Trophoblast cell (in vitro differentiated cells and primary cell): ENCODE measurements around the gene MZB1. TPM values are rescaled to one million over a fixed set of nuclear protein-coding genes. Genes with fewer than 3 reads are reported as not detected.

Source experiments
- DNase-seq, 2 donors: peaks; one replicate each; pipeline ENCODE4 v3.0.0-alpha.2; 2016
- H2AFZ ChIP-seq: 2 replicates; pipeline ENCODE4 v1.6.1; 2013; ENCODE audit warnings: low read length, moderate library complexity, mild to moderate bottlenecking; ENCODE audit not compliant: insufficient read depth, poor library complexity
- H2AK5ac ChIP-seq: 2 replicates; pipeline ENCODE4 v1.6.1; 2013; ENCODE audit warnings: mild to moderate bottlenecking, low read length
- H2BK120ac ChIP-seq: 2 replicates; pipeline ENCODE4 v1.6.1; 2013; ENCODE audit warnings: low read length, mild to moderate bottlenecking, moderate library complexity; ENCODE audit not compliant: insufficient read depth, poor library complexity
- H2BK12ac ChIP-seq: 2 replicates; pipeline ENCODE4 v1.6.1; 2013; ENCODE audit warnings: mild to moderate bottlenecking, low read length, moderate library complexity
- H2BK5ac ChIP-seq: 2 replicates; pipeline ENCODE4 v1.6.1; 2013; ENCODE audit warnings: low read length, low read depth, moderate library complexity, mild to moderate bottlenecking; ENCODE audit not compliant: poor library complexity
- H3K14ac ChIP-seq: 2 replicates; pipeline ENCODE4 v1.6.1; 2013; ENCODE audit warnings: mild to moderate bottlenecking, low read length
- H3K18ac ChIP-seq: 2 replicates; pipeline ENCODE4 v1.6.1; 2013; ENCODE audit warnings: mild to moderate bottlenecking, low read length
- H3K23ac ChIP-seq: 2 replicates; pipeline ENCODE4 v1.6.1; 2013; ENCODE audit warnings: low read length
- H3K27ac ChIP-seq: 2 replicates; pipeline ENCODE4 v1.5.1; 2013; ENCODE audit warnings: low read depth, mild to moderate bottlenecking, inconsistent platforms, low read length, moderate library complexity
- H3K27me3 ChIP-seq: 2 replicates; pipeline ENCODE4 v1.6.1; 2013; ENCODE audit warnings: inconsistent platforms, mild to moderate bottlenecking, low read length, moderate library complexity; ENCODE audit not compliant: insufficient read depth
- H3K36me3 ChIP-seq, 2 experiments: 1 replicate in 1 of 2; 2 replicates in 1 of 2; pipeline ENCODE4 v1.6.1; 2013; ENCODE audit warnings: low read length in 2 of 2, mild to moderate bottlenecking in 2 of 2, moderate library complexity in 1 of 2; ENCODE audit not compliant: insufficient read depth in 2 of 2, control insufficient read depth in 1 of 2
- H3K4ac ChIP-seq: 2 replicates; pipeline ENCODE4 v1.6.1; 2013; ENCODE audit warnings: low read depth, mild to moderate bottlenecking, low read length, moderate library complexity
- H3K4me1 ChIP-seq, 2 experiments: 1 replicate in 1 of 2; 2 replicates in 1 of 2; pipeline ENCODE4 v1.6.1; 2013; ENCODE audit warnings: low read length in 2 of 2, mild to moderate bottlenecking in 2 of 2, moderate library complexity in 1 of 2; ENCODE audit not compliant: insufficient read depth in 2 of 2, control insufficient read depth in 1 of 2
- H3K4me2 ChIP-seq: 2 replicates; pipeline ENCODE4 v1.6.1; 2013; ENCODE audit warnings: inconsistent platforms, mild to moderate bottlenecking, low read length, moderate library complexity
- H3K4me3 ChIP-seq: 2 replicates; pipeline ENCODE4 v1.5.1; 2013; ENCODE audit warnings: mild to moderate bottlenecking, low read depth, low read length, inconsistent platforms
- H3K79me1 ChIP-seq: one replicate; pipeline ENCODE4 v1.6.1; 2013; ENCODE audit warnings: low read length
- H3K79me2 ChIP-seq: 2 replicates; pipeline ENCODE4 v1.6.1; 2013; ENCODE audit warnings: low read length, mild to moderate bottlenecking; ENCODE audit not compliant: control insufficient read depth, insufficient read depth, poor library complexity
- H3K9ac ChIP-seq: 2 replicates; pipeline ENCODE4 v1.6.1; 2013; ENCODE audit warnings: mild to moderate bottlenecking, low read length
- H3K9me3 ChIP-seq: 2 replicates; pipeline ENCODE4 v1.6.1; 2013; ENCODE audit warnings: low read depth, mild to moderate bottlenecking, control low read depth, inconsistent platforms, low read length; ENCODE audit not compliant: insufficient read depth
- H4K12ac ChIP-seq: 2 replicates; pipeline ENCODE4 v1.6.1; 2013; ENCODE audit warnings: low read depth, mild to moderate bottlenecking, low read length, moderate library complexity
- H4K8ac ChIP-seq: 2 replicates; pipeline ENCODE4 v1.6.1; 2013; ENCODE audit warnings: low read depth, mild to moderate bottlenecking, low read length, moderate library complexity
- H4K91ac ChIP-seq: one replicate; pipeline ENCODE4 v1.6.1; 2013; ENCODE audit warnings: low read depth, mild to moderate bottlenecking, low read length, moderate library complexity
- WGBS: extraction: QIAGEN DNeasy Blood & Tissue Kit; methylation state at CpG from one replicate; pipeline ENCODE4 v1.1.7; 2013; ENCODE audit warnings: missing lambda C conversion rate; ENCODE audit not compliant: insufficient read length, insufficient coverage; ENCODE audit errors: extremely low coverage; 5-methylcytosine and 5-hydroxymethylcytosine counted together
- polyA plus RNA-seq: library from polyadenylated mRNA; stranded (reverse); fragments of 200-250 nt; gene quantifications from 2 replicates; pipeline ENCODE4 v1.2.3, GENCODE V29; 2013

The MZB1 gene, protein sequence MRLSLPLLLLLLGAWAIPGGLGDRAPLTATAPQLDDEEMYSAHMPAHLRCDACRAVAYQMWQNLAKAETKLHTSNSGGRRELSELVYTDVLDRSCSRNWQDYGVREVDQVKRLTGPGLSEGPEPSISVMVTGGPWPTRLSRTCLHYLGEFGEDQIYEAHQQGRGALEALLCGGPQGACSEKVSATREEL
- 0.15 and 0.35 TPM in 2 replicates for polyA plus RNA-seq

DNA sequence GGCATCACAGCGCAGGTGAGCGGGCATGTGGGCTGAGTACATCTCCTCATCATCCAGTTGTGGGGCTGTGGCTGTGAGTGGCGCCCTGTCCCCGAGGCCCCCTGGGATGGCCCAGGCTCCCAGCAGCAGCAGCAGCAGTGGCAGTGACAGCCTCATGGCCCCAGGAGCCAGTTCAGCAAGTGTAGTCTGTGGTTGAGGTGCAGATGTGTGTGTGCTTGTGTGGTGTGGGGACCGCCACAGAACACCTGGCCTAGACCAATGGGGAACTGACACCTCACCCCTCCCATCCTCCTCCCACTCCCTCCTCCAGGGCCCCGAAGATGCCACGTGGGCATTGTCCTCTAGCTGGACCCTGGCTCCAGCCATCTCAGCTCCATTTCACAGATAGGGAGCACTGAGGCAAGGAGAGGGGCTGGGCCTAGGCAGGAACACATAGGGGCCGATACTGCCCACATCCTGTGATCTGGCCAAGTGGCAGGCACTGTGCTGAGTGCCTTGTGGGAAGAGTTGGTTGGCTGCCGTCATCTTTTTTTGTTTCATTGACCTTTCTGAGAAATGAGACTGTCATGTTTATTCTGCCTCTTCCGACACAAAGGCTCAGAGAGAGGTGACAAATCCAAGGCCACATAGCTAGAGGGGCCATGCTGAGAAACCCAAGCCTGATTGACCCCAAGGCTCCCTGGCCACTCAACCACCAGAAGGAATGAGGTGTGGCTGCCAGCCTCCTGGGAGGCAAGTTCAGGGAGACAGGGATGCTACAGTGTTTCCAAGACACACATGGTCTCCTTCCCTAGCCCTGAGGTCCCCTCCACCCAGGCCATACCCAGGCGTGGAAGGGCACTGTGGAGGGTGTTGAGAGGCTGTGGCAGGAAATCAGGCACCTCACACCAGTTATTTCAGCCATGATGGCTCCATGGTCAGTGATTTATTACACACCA, at the start of gene MZB1:
Gene MZB1, minus strand, starts transcription at position 213 of the 938 bp plus-strand sequence. Its CDS starts 57 bp downstream, at position 156.
- no peak within 1 kb of the TSS for H3K27ac ChIP-seq
- no peak within 1 kb of the TSS for H2BK5ac ChIP-seq
- H3K79me2 ChIP-seq: peaks cover 5% of the 10 kb centered on the region
- H3K18ac ChIP-seq: no peak within 1 kb of the TSS
- H3K14ac ChIP-seq: no peak within 1 kb of the TSS
- H3K23ac ChIP-seq: no peak within 1 kb of the TSS
- peaks cover 29% of the 10 kb centered on the region for H3K27me3 ChIP-seq
- WGBS: no CpG with 5 or more reads among the region's 11 CpGs
- no peaks in the 10 kb centered on the region for H3K36me3 ChIP-seq
- H2AFZ ChIP-seq: no peak within 1 kb of the TSS
- H3K4ac ChIP-seq: no peak within 1 kb of the TSS
- no peak within 1 kb of the TSS for H3K4me2 ChIP-seq
- no peak within 1 kb of the TSS for H3K4me3 ChIP-seq
- no peak within 1 kb of the TSS for H2BK120ac ChIP-seq
- no peak within 1 kb of the TSS for H2AK5ac ChIP-seq
- H3K79me1 ChIP-seq: no peaks in the 10 kb centered on the region
- no peak within 1 kb of the TSS for H2BK12ac ChIP-seq
- H3K9me3 ChIP-seq: no peaks in the 10 kb centered on the region
- H4K8ac ChIP-seq: no peak within 1 kb of the TSS
- no peak for DNase-seq
- no peak within 1 kb of the TSS for H3K9ac ChIP-seq
- no peak within 1 kb of the TSS for H4K12ac ChIP-seq
- no peak within 1 kb of the TSS for H4K91ac ChIP-seq
- peaks cover 19 to 32% of the 10 kb centered on the region in 2 experiments for H3K4me1 ChIP-seq

DNA sequence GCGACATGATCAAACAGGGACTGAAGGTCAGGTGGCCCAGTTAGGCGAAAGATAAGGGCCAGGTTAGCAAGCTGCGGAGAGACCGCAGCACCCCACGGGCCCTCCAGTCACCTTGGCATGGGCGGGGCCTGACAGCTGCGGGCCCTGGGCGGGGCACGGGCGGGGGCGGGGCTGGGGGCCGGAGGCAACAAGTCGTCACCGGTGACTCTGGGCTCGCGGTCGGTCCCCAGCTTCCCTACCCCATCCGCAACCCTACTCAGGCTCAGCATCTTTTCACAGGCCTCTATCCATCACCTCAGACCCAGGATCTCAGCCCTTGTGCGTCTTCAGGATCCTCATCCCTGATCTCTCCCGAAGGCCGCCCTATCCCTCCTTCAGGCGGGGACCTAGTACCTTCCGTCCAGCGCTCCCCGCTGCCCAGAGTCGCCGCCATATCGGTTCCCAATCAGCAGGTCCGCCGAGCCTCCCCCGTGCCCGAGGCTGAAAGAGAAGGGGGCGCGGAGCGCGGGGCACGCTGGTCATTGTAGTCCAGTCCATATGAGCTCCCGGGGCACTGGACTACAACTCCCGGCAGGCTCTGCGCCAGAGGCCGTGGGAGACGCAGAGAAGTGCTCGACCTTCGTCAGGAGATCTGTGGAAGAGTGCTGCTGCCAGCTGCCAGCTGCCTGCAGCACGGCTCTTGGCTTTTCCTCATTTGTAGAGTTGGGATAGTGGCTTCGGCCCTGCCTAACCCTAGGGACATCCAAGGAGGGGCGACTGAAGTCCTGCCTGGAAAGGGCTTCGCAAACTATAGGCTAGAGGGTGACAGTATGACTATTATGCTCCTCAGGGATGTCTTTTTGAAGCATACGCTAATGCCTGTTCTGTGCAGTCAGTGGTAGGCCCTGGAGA, 49.5 kb upstream of the MZB1 start, which contains the start of gene DNAJC18:
Gene DNAJC18, minus strand, starts transcription at position 513 of the 891 bp plus-strand sequence. Its CDS starts 80 bp downstream, at position 433.
- H3K4ac ChIP-seq: peak within 1 kb of the TSS; percentile 87
- H3K9me3 ChIP-seq: no peaks in the 10 kb centered on the region
- peak within 1 kb of the TSS; percentile 81 for H3K4me3 ChIP-seq
- peaks cover 6% of the 10 kb centered on the region in 2 experiments for H3K4me1 ChIP-seq
- H2BK12ac ChIP-seq: peak within 1 kb of the TSS; percentile 59
- peak within 1 kb of the TSS; percentile 100 for H4K12ac ChIP-seq
- peak within 1 kb of the TSS; percentile 84 for H3K9ac ChIP-seq
- H2BK120ac ChIP-seq: peak within 1 kb of the TSS; percentile 91
- peak within 1 kb of the TSS; percentile 88 for H2BK5ac ChIP-seq
- H3K79me2 ChIP-seq: peaks cover 2% of the 10 kb centered on the region
- peak within 1 kb of the TSS; percentile 99 for H2AFZ ChIP-seq
- peak within 1 kb of the TSS; percentile 65 for H2AK5ac ChIP-seq
- peak within 1 kb of the TSS; percentile 96 for H4K91ac ChIP-seq
- peak within 1 kb of the TSS; percentile 82 for H3K27ac ChIP-seq
- H3K4me2 ChIP-seq: peak within 1 kb of the TSS; percentile 76
- no CpG with 5 or more reads among the region's 49 CpGs for WGBS
- peaks cover 3% of the 10 kb centered on the region for H3K79me1 ChIP-seq
- H3K27me3 ChIP-seq: no peaks in the 10 kb centered on the region
- DNase-seq: peak; percentile 80 to 87
- H3K36me3 ChIP-seq: peaks cover 0 to 1% of the 10 kb centered on the region in 2 experiments
- H3K14ac ChIP-seq: peak within 1 kb of the TSS; percentile 98
- no peak within 1 kb of the TSS for H3K23ac ChIP-seq
- H4K8ac ChIP-seq: peak within 1 kb of the TSS; percentile 98
- peak within 1 kb of the TSS; percentile 89 for H3K18ac ChIP-seq

DNA sequence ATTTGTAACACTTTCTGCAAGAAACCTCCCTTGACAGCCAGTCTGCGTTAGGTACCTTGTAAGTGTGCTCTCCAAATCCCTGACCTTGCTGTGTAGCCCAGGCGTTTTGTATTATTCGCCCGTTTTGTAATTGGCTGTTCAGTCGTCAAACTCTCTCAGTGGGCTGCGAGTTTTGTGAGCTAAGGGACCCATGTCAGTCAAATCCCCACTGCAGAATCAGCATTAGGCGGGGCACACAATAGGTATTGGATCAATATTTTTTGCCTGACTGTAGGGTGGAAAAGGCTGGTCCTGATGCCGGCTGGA, 48.9 kb upstream of the MZB1 start:
- Histone ChIP-seq H4K12ac (no peak overlapping the region), H3K36me3 (peaks cover 2% of the 10 kb centered on the region in 2 experiments), H3K18ac (no peak overlapping the region), H3K14ac (no peak overlapping the region), H3K27ac (no peak overlapping the region), H3K23ac (no peak overlapping the region), H3K4ac (no peak overlapping the region), H2BK5ac (no peak overlapping the region), H3K4me1 (peaks cover 6% of the 10 kb centered on the region in 2 experiments), H3K9ac (peak overlapping the region; percentile 50), H2BK120ac (no peak overlapping the region), H2AK5ac (no peak overlapping the region), H3K27me3 (no peaks in the 10 kb centered on the region), H4K91ac (no peak overlapping the region), H3K4me2 (peak overlapping the region; percentile 76), H2AFZ (peak overlapping the region; percentile 1), H3K9me3 (no peaks in the 10 kb centered on the region), H3K79me1 (peaks cover 3% of the 10 kb centered on the region), H2BK12ac (no peak overlapping the region), H4K8ac (peak overlapping the region; percentile 5), H3K4me3 (no peak overlapping the region), H3K79me2 (peaks cover 2% of the 10 kb centered on the region)
- DNase-seq: peak in 1 of 2 donors; percentile 10
- no CpG with 5 or more reads among the region's 8 CpGs for WGBS

DNA sequence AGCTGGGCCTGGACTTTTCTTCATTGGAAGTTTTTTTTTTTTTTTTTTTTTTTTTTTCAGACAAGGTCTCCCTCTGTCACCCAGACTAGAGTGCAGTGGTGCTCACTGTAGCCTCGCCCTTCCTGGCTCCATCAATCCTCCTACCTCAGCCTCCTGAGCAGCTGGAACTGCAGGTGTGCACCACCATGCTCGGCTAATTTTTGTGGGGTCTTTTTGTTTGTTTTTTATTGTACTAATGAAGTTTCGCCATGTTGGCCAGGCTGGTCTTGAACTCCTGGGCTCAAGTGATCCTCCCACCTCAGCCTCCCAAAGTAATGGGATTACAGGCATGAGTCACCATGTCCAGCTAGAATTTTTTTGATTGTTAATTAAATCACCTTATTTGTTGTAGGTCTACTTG, 46.0 kb upstream of the MZB1 start:
- no peak overlapping the region for H2BK120ac ChIP-seq
- no peaks in the 10 kb centered on the region for H3K9me3 ChIP-seq
- no peak overlapping the region for H3K9ac ChIP-seq
- H4K91ac ChIP-seq: no peak overlapping the region
- no peak for DNase-seq
- peaks cover 6% of the 10 kb centered on the region in 2 experiments for H3K4me1 ChIP-seq
- H3K36me3 ChIP-seq: peaks cover 2% of the 10 kb centered on the region in 2 experiments
- H3K79me1 ChIP-seq: peaks cover 3% of the 10 kb centered on the region
- no peak overlapping the region for H2AFZ ChIP-seq
- peaks cover 2% of the 10 kb centered on the region for H3K79me2 ChIP-seq
- H3K18ac ChIP-seq: no peak overlapping the region
- H3K27ac ChIP-seq: no peak overlapping the region
- no peak overlapping the region for H4K8ac ChIP-seq
- H3K14ac ChIP-seq: no peak overlapping the region
- H3K27me3 ChIP-seq: no peaks in the 10 kb centered on the region
- no peak overlapping the region for H3K4me3 ChIP-seq
- H4K12ac ChIP-seq: no peak overlapping the region
- no CpG with 5 or more reads among the region's 3 CpGs for WGBS
- no peak overlapping the region for H3K23ac ChIP-seq
- no peak overlapping the region for H3K4me2 ChIP-seq
- H2AK5ac ChIP-seq: no peak overlapping the region
- H3K4ac ChIP-seq: no peak overlapping the region
- no peak overlapping the region for H2BK12ac ChIP-seq
- H2BK5ac ChIP-seq: no peak overlapping the region
